Left ventricle myocardium inferior (tissue), 1 donor: ENCODE results near the gene EXOC4. TPM values are rescaled to one million over a fixed set of nuclear protein-coding genes. Genes with fewer than 3 reads are reported as not detected.

ENCODE experiments used
- DNase-seq: peaks from one replicate; pipeline ENCODE4 v3.0.0-alpha.2; 2020
- H3K27ac ChIP-seq: fragments of 200-600 bp; replicated peaks from 2 replicates; pipeline ENCODE4 v1.8.0; 2021
- H3K27me3 ChIP-seq: fragments of 200-600 bp; 2 replicates; pipeline ENCODE4 v1.8.0; 2021; ENCODE audit warnings: low read depth
- H3K36me3 ChIP-seq: fragments of 200-600 bp; 2 replicates; pipeline ENCODE4 v1.8.0; 2021
- H3K4me1 ChIP-seq: fragments of 200-600 bp; 2 replicates; pipeline ENCODE4 v1.8.0; 2021
- H3K4me3 ChIP-seq: fragments of 200-600 bp; 2 replicates; pipeline ENCODE4 v1.8.0; 2021; ENCODE audit warnings: mild to moderate bottlenecking, moderate library complexity
- H3K9me3 ChIP-seq: fragments of 200-600 bp; replicated peaks from 2 replicates; pipeline ENCODE4 v1.8.0; 2021
- intact Hi-C: fragments of 100-400 bp; cut with micrococcal nuclease; formaldehyde crosslinking; loops from one replicate; pipeline ENCODE4 v1.11.0; 2022
- total RNA-seq: library from RNA; stranded (reverse); fragmentation: NEBNext Ultra II Directional; extraction: Animal tissue kit (Norgen Biotek cat#: 25700); gene quantifications from one replicate; pipeline ENCODE4 v1.2.1, GENCODE V29; 2021
- TF ChIP-seq, protein P1 (sequence below): fragments of 200-600 bp; IDR thresholded peaks from 2 replicates; pipeline ENCODE4 v1.8.0; 2021; ENCODE audit warnings: antibody characterized with exemption, mild to moderate bottlenecking, borderline replicate concordance
- donor health status: DM: no; HTN: yes; CAD: no; lungs with severe emphysema.

EXOC4 gene
- total RNA-seq, 1 donor from 2014 or later: 33.8 TPM

DNA sequence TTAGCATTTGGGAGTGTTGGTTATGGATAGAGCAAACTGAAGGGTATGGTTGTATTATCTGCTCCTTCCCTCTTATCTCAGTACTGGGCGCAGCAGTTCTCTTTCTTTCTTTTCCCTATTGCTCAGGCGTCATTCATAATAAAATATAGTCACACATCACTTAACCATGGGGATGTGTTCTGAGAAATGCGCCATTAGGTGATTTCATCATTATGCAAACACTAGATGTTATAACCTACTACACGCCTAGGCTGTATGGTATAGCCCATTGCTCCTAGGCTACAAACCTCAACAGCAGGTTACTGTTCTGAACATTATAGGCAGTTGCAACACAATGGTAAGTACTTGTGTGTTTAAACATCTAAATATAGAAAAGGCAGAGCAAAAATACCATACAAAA, 401.7 kb downstream of the EXOC4 start:
- H3K4me1 ChIP-seq: peaks cover 6% of the 10 kb centered on the region
- H3K27ac ChIP-seq: no peak overlapping the region
- TF ChIP-seq, protein P1, sequence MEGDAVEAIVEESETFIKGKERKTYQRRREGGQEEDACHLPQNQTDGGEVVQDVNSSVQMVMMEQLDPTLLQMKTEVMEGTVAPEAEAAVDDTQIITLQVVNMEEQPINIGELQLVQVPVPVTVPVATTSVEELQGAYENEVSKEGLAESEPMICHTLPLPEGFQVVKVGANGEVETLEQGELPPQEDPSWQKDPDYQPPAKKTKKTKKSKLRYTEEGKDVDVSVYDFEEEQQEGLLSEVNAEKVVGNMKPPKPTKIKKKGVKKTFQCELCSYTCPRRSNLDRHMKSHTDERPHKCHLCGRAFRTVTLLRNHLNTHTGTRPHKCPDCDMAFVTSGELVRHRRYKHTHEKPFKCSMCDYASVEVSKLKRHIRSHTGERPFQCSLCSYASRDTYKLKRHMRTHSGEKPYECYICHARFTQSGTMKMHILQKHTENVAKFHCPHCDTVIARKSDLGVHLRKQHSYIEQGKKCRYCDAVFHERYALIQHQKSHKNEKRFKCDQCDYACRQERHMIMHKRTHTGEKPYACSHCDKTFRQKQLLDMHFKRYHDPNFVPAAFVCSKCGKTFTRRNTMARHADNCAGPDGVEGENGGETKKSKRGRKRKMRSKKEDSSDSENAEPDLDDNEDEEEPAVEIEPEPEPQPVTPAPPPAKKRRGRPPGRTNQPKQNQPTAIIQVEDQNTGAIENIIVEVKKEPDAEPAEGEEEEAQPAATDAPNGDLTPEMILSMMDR: no peak
- H3K27me3 ChIP-seq: no peaks in the 10 kb centered on the region
- no peak overlapping the region for H3K4me3 ChIP-seq
- intact Hi-C loops: no loop called here
- DNase-seq: no peak
- H3K36me3 ChIP-seq: no peaks in the 10 kb centered on the region
- no peaks in the 10 kb centered on the region for H3K9me3 ChIP-seq

DNA sequence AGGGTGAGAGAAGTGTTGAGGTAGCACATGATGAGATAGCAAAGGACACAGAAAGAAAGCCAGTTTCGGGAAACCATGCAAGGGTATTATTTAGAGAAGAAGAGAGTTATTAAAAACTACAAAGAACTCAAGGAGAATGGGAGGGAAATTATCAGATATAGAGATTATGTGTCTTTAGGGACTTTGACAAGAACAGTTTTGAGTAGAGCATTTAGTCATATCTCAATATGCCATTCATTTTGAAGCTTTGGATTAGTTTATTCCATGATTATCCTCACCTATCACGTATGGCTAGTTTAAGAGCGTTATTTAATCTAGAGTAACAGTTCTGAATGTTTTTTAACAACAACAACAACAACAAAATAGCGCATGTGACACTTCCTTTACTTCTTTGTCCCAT, 409.4 kb downstream of the EXOC4 start:
- DNase-seq: no peak
- H3K9me3 ChIP-seq: no peaks in the 10 kb centered on the region
- H3K4me3 ChIP-seq: no peak overlapping the region
- no peaks in the 10 kb centered on the region for H3K4me1 ChIP-seq
- TF ChIP-seq, protein P1: no peak
- no peak overlapping the region for H3K27ac ChIP-seq
- H3K36me3 ChIP-seq: peaks cover 3% of the 10 kb centered on the region
- intact Hi-C loops: no loop called here
- H3K27me3 ChIP-seq: no peaks in the 10 kb centered on the region

DNA sequence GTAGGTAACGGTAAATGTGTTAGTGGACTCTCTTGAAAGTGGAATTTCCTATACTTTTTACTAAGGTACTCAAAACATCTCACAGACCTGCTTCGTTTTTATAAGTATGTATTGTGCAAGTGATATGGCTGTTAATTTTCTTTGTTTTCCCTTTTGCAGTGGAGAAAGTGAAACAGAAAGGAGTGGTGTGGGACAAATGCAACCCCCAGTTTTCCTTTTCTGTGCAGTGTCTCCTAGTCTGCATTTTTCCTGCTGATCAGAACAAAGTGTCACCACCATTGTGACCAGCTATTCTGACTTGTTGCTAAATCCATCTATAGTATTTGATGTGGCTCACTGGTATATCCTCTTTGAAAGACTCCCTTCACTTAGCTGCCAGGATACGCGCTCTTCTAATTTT, 410.0 kb downstream of the EXOC4 start:
- Histone ChIP-seq H3K9me3 (no peaks in the 10 kb centered on the region), H3K27ac (no peak overlapping the region), H3K36me3 (peaks cover 3% of the 10 kb centered on the region), H3K27me3 (no peaks in the 10 kb centered on the region), H3K4me1 (no peaks in the 10 kb centered on the region), H3K4me3 (no peak overlapping the region)
- TF ChIP-seq, protein P1: no peak
- intact Hi-C loops: no loop called here
- no peak for DNase-seq

DNA sequence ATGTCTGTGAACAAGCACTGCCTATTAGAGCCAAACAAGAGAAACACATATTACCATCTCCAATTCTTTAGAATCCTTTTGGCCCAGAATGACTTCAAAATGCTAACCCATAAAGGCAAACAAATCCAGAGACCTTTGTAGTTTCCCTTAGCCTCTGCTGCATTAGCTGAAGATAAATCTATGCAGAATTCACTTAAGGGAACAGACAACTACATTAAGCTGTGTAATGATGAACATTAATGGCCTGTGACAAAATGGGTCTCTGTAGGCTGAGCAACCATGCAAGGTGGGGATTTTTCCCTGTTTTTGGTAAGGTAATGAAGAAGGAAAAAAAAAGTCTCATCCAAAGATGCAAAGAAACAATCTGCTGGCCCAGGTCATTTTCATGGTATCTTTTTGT, 411.6 kb downstream of the EXOC4 start:
- intact Hi-C loops: no loop called here
- TF ChIP-seq, protein P1: no peak
- H3K36me3 ChIP-seq: peaks cover 3% of the 10 kb centered on the region
- H3K4me1 ChIP-seq: no peaks in the 10 kb centered on the region
- H3K9me3 ChIP-seq: no peaks in the 10 kb centered on the region
- no peak for DNase-seq
- H3K27ac ChIP-seq: no peak overlapping the region
- H3K4me3 ChIP-seq: no peak overlapping the region
- H3K27me3 ChIP-seq: no peaks in the 10 kb centered on the region

DNA sequence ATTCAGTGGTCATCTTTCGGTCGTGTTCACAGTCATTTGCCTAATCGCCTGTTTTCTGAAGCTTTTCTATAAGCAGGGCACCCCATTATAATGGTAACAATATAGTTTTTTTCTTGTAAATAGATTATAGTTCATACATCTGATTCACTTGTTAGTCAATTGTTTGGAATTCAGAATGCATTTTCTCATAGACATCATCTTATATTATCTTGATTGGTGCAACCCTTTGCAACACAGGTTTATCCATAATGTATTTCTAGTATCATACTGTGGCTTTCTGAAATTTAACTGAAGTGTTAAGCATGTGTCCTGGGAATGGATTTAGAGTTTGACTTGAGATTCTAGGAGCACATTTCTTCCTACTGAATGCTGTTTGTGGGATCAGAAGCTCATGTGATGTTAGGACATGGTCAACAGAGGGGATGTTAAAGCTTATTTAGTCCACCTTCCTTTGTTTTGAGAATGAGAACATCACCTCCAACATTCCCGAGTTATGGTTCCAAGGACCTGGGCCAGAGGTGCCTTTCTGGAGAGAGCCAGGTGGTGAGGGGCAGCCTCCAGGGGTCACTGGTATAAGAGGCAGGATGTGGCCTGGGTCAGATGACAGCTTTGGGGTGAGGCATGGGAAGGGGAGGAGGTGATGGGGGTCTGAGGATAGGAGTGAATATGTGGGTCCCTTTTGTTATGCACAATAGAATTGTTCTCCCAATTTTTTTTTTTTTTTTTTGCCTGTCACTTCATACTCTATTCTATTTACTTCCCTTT, 415.6 kb downstream of the EXOC4 start:
- Histone ChIP-seq H3K27me3 (no peaks in the 10 kb centered on the region), H3K27ac (no peak overlapping the region), H3K4me1 (no peaks in the 10 kb centered on the region), H3K4me3 (no peak overlapping the region), H3K9me3 (no peaks in the 10 kb centered on the region), H3K36me3 (peaks cover 3% of the 10 kb centered on the region)
- TF ChIP-seq, protein P1: no peak
- intact Hi-C loops: no loop called here
- DNase-seq: no peak
